Activated naive CD8-positive, alpha-beta T cell treated with anti-CD3 and anti-CD28 coated beads, Interleukin-2, amount 50 U/mL, for 16 hours (primary cell): ENCODE measurements around the gene INAFM2.

Experiments used
- DNase-seq: peaks from one replicate; pipeline ENCODE4 v3.0.0-alpha.2; 2020; ENCODE audit warnings: low read depth, low spot score

Gene INAFM2

GRCh38 chr15:40328176-40328575 lies 4.7 kb downstream of the INAFM2 start:
- no peak for DNase-seq

DNA sequence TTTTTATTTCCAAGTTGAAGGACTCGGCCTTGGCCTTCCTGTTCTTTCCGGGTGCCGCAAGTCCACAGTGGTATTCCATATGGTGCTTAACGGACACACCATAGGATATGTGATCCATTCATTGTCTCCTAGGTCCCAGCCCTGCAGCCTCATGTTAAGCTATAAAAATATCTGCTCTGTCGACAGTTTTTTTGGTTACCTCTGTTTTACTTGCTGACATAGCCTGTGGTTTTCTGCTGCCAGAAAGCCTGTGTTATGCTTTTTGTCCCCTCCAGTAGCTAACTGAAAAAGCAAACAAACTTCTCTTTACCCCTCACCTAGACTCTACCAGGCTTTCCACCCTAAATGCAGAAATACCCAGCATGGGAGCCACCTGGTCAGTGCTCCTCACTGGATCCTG lies 5.3 kb downstream of the INAFM2 start:
- DNase-seq: no peak

DNA sequence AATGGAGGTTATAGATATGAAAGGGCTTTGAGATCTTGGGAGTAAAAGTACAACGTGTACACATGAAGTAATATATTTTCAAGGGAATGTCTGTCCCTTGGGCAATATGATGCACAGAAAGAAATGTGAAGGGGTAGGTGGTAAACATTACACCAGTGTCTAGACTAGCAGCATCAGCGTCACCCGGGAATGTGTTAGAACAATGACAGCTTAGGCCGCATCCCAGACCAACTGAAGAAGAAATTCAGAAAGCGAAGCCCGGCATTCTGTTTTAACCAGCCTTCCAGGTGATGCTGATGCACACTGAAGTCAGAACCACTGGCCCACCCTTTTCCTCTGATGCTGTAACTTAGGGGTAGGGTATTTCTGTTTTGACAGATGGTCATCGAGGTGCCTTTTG lies 6.3 kb downstream of the INAFM2 start:
- DNase-seq: no peak

- no peak for DNase-seq
These were observed 6.9 kb downstream of the INAFM2 start for GRCh38 chr15:40330368-40330836.

DNA sequence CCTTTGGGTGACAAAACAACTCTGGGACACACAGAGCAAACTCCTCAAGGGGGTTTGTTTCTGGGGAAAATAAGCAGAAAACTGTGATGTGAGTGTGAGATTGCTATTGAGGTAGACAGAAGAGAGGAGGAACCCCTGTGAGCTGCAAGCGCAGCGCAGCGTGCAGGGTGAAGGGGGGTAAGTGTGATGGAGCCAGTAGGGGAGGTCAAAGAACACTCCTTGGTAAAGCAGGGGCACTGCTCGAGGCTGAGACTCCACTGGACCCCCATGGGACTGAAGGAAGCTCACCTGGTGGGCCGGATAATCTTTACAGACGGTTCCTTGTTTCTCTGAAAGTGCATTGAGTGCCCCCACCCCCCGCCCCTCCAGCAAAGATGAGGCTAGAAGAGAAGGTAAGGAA lies 7.5 kb downstream of the INAFM2 start:
- DNase-seq: no peak

DNA sequence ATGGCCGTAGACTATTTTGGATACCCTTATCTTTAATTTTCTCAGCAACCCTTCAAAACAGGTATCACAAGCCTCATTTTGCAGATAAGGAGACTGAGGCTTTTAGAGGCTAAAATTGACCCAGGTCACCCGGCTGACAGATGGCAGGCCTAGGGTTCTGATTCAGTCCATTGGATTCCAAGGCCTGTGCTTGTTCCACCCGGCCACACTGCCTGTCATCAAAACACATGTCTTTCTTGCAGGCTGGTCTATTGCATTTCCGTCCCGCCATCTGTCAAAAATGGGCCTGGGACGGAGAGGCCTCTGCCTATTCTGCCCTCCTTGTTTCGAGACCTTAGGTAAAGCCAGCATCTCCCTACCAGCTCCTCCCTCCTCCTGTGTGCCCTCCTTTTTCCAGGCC lies 8.1 kb downstream of the INAFM2 start:
- no peak for DNase-seq

DNA sequence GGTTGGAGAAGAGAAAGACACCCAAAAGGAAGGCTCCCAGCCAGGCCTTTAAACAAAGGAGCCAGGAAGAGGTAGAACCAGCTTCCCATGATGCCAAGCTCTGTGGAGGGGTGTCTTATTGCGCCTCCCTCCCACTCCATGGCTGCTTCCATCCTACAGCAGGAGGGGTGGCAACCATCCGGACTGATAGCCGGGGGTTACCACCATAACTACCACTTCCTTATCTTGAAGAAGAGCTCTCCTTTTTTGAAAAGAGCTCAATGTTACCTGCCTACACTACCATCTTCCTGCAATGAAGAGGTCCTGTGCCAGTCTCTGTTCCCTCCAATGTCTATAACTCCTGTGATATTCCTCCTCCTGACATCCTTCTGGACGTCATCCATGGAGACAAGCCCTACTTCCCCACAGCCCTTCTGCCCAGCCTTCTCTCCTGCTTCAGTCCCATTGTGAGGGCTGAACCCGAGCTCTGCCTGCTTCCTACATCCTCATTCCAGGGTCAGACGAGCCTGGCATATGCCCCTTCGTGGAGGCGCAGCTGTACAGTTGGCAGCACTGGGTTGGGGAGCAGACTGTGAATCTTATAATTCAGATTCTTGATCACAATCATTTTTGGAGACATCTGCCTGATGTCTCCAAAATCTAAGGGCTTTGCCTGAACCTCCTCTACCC lies 8.8 kb downstream of the INAFM2 start:
- no peak for DNase-seq

GRCh38 chr15:40333922-40334492 lies 10.5 kb downstream of the INAFM2 start:
- no peak for DNase-seq

DNA sequence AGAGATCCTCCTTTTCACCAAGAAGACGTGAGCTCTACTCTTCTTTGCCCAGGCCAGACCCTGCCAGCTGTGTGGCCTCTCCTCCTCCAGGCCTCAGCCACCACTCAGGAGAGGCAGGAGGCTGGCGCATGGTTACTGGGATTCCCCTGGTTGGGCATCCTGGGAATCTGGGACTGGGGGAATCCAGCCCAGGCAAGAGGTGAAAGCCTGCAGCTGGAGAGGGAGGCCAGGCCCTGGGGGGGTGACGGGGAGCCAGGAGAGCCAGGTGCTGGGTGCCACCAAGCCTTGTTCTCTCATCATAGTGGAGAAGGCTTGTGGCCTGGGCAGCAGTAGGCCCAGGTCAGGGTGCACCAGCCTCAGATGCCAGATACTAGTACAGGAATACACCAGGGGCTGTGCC lies 11.0 kb downstream of the INAFM2 start:
- no peak for DNase-seq

DNA sequence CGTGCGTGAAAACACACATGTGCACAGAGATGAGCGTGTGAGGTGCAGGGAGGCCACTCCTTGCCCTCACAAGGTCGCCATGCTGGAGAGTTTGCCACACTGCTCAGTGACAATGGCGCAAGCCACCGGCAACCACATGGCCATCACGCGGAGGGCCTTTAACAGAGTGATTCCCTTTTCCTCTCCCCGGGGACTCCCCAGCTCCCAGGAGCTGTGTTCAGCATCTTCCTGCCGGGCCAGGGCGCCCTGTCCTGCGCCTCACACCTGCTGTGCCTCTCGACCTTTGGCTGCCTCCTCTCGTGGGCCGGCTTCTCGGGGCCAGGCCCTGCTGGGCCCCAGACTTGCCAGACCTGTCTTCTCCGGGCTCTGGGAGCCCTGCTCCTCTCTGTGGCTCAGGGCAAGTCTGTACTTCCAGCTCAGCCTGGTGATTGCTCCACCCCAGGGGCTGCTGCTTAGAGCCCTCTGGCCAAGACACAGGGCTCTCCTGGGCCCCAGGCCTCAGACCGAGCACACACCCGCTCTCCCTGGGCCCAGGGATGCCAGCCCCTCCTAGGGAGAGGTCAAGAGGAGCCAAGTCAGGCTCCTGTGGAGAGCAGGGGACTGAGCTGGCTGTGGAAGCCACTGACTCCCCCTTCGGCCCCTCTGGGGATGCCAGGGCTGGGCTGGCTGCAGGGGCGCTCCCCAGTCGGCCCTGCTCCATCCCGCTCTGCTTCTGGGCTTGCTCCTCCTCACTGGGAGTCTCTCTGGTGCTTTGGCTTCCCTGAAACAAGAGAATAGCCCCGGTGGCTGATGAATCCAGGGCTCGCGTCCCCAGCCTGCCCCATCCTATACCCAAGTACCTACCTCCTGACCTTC lies 11.7 kb downstream of the INAFM2 start:
- DNase-seq: no peak

DNA sequence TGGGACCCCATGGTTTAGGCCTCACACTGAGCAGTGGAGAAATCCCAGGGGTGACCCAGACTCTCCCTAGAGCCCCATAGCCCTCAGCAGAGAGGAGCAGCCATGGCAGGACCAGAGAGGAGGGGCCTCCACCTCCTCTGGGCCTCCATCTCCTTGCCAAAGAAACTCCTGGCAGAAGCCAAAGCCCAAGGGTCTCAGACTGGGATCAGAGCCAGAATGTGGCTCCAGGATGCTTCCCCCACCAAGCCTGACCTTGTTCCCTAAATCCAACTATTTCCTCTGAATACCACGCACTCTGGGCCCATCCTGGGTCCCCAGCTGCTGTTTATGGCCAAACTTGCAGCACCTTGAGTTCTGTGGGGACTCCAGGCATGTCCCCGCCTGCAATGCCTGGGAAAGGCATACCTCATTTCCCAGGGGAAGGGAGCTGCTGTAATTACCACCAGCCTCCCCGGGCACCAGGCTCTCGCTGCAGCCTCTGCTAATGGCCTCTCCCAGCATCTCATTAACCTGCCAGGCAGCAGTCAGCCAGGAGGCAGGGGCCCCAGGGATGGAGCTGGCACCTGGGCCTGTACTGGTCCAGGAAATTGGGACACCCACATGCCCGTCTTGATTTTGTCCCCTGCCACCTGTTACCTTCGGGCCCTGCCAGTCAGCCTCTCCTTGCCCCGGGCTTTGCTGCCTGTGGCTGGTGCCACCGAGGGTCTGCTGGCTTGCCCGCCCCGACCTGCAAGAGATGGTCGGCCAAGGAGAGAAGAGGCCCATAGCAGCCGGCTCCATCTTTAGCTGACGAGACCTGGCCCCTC lies 12.6 kb downstream of the INAFM2 start:
- DNase-seq: no peak

DNA sequence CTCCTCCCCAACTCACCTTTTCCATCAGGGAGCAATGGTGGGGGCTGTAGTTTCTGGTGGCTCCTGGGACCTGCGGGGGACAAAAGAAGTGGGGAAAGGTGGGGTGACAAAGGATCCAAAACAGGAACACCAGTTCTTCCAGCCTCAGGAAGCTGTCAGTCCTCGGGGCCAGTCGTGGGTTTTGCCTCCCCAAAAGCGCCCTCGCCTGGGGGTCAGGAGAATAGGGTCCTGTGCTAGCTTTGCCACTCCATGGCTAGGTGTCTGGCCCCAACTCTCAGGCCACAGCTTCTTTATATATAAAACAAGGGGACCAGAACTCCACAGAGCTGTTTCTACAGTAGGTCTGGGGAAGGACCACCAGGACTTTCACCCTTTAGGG lies 13.2 kb downstream of the INAFM2 start:
- DNase-seq: no peak

- no peak for DNase-seq
These were observed 14.1 kb downstream of the INAFM2 start for GRCh38 chr15:40337597-40337996.

GRCh38 chr15:40338041-40338657 lies 14.7 kb downstream of the INAFM2 start:
- DNase-seq: peak; percentile 67

- no peak for DNase-seq
These were observed 15.6 kb downstream of the INAFM2 start for GRCh38 chr15:40338921-40339620.

DNA sequence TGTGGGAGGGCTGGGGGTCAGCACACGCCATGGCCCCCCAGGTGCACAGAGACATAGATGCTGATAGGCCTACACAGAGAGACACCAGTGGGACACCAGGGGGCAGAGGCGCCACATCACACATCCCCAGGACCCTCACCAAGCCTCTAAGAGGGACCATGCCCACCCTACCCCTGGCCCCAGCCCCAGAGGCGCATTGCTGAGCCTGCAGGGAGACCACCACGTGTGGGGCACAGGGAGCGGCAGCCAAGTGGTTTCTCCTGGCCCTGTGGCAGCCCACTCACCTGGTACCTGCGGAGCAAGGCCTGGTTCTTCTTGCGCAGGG lies 16.1 kb downstream of the INAFM2 start:
- no peak for DNase-seq

DNA sequence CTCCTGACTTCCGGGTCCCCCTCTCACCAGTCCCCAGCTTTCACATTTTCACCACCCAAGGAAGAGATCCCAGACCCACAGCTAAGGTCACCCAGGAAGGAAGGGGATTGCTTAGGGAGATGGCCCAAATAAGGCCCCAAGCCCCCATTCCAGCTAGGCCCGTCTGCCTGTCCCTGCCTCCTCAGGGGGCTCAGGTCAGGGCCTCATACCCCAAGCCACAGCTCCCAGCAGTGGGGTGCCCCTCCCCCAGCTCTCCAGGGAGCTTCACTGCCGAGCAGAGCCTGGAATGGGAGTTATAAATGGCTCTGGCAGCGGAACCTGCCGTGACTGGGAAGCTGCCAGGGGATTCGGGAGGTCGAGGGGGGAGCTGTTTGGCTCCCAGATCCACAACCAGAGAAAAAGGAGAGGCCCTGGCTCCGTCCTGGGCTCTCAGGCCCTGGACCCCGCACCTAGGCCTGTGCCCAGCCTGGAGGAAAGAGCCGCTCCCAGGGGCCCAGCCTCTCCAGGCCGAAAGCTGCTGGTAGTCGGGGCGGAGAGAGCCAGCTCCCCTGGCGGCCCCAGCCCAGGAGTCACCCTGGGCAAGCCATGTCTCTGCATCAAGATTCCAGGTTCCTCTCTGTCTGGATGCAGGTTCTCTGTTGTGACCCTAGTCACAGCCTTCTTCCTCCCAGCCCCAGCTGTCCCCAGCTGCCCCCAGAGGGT lies 16.7 kb downstream of the INAFM2 start:
- DNase-seq: no peak

DNA sequence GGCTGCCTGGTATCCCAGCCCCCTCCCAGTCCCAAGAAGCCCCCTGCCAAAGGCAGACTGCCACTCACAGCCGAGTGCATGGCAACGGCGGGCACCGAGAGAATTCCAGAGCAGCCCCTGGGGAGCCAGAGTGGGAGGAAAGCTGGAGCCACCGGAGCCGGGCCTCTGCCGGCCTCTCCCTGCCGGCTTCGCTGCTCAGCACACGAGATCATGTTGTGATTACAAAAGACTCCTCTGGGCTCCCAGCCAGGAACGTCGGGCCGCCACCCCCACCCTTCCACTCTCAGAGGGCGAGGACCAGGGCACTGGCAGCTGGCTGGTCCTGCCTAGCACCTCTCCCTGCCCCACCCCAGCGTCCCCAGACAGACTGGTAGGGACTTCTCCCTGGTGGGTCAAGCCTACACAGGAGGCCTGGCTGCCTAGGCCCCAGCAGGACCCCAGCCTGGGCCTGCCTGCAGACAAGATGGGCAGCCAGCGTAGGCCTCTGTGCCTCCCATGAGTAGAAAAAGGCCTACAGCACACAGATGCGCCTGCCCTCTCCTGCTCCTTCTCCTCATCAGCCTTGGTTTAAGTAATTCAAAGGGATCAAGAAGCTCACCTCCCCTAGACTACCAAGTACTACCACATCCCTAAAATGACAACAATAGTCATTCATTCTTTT lies 17.4 kb downstream of the INAFM2 start, which contains the start of gene CCDC9B:
CCDC9B (minus strand) TSS at position 200 of the 661 bp plus-strand sequence; CDS start at position 80, 120 bp downstream.
- DNase-seq: no peak

DNA sequence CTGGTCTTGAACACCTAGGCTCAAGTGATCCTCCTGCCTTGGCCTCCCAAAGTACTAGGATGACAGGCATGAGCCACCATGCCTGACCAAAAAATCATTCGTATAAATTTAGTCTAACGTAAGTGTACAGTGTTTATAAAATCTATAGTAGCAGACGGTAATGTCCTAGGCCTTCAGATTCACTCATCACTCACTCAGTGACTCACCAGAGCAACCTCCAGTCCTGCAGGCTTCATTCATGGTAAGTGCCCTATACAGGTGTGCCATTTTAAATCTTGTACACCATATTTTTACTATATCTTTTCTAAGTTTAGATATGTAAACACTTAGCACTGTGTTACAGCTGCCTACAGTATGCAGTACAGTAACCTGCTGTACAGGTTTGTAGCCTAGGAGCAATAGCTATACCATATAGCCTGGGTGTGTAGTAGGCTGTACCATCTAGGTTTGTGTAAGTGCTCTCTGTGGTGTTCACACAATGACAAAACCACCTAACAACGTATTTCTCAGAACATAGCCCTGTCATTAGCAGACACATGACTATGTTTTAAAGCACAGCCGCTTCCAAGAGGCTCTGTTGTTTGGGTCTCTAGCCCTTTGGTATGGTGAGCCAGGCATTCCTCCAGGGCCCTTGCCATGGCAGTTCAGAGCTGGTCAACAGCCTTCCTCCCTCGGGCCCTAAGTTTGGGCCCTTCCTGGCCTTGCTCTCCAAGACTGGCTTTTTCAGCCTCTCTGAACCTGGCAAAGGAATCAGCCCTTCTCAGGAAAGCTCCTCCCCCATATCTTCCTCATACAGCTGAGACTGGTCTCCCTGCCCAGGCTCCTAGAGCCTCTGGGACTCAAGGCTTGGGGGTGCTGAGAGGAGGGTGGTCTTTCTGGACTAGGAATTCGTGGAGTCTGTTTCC lies 19.2 kb downstream of the INAFM2 start:
- no peak for DNase-seq
